HepG2 (cell line): ENCODE data around the gene GPS2. TPM values are rescaled to one million over a fixed set of nuclear protein-coding genes. Genes with fewer than 3 reads are reported as not detected.
A peak's percentile ranks its signal among the peaks of the same experiment; 100 is the strongest.

Experiments
- ARHGAP35 ChIP-seq: sonication (generic); formaldehyde crosslinking; IDR thresholded peaks from 2 replicates; pipeline ENCODE4 v1.9.0; 2022; ENCODE audit warnings: mild to moderate bottlenecking, inconsistent platforms, moderate library complexity, missing genetic modification reagents, borderline replicate concordance
- CCDC6 ChIP-seq: sonication (generic); formaldehyde crosslinking; IDR thresholded peaks from 2 replicates; pipeline ENCODE4 v1.8.1; 2022; ENCODE audit warnings: mild to moderate bottlenecking, missing genetic modification reagents, moderate library complexity
- CEBPG ChIP-seq: IDR thresholded peaks from 2 replicates; pipeline ENCODE4 v1.6.1; 2016
- JARID2 ChIP-seq: sonication (generic); formaldehyde crosslinking; IDR thresholded peaks from 2 replicates; pipeline ENCODE4 v1.8.1; 2023; ENCODE audit warnings: missing genetic modification reagents, inconsistent platforms; ENCODE audit not compliant: insufficient replicate concordance
- RFXANK ChIP-seq: IDR thresholded peaks from 2 replicates; pipeline ENCODE4 v1.6.1; 2016
- SCMH1 ChIP-seq: sonication (generic); formaldehyde crosslinking; IDR thresholded peaks from 2 replicates; pipeline ENCODE4 v1.9.0; 2021; ENCODE audit warnings: missing genetic modification reagents, mild to moderate bottlenecking, borderline replicate concordance
- SYNCRIP ChIP-seq: fragments of 200-400 bp; formaldehyde crosslinking; IDR thresholded peaks from 2 replicates; pipeline ENCODE4 v1.6.1; 2018; ENCODE audit warnings: mild to moderate bottlenecking, low read depth, low read length; ENCODE audit not compliant: insufficient read depth
- TAF15 ChIP-seq: fragments of 200-400 bp; formaldehyde crosslinking; IDR thresholded peaks from one replicate; pipeline ENCODE4 v1.6.1; 2018; ENCODE audit warnings: mild to moderate bottlenecking, low read depth, low read length; ENCODE audit not compliant: poor library complexity, severe bottlenecking
- XRCC5 ChIP-seq: fragments of 200-400 bp; formaldehyde crosslinking; optimal IDR thresholded peaks from 2 replicates; pipeline ENCODE3; 2017; ENCODE audit warnings: mild to moderate bottlenecking, low read length
- YY1 ChIP-seq: IDR thresholded peaks from 2 replicates; pipeline ENCODE4 v1.6.1; 2011; ENCODE audit warnings: low read length, low read depth, moderate library complexity, mild to moderate bottlenecking; ENCODE audit not compliant: insufficient read depth, insufficient replicate concordance
- ZBTB1 ChIP-seq: sonication (generic); formaldehyde crosslinking; IDR thresholded peaks from 2 replicates; pipeline ENCODE4 v1.4.0; 2020; ENCODE audit warnings: missing genetic modification reagents, borderline replicate concordance
- ZFP36 ChIP-seq: fragments of 150-350 bp; IDR thresholded peaks from 2 replicates; pipeline ENCODE4 v1.6.1; 2018; ENCODE audit warnings: borderline replicate concordance, low read length, low read depth; ENCODE audit not compliant: partially characterized antibody
- ZFY ChIP-seq: sonication (generic); formaldehyde crosslinking; IDR thresholded peaks from 2 replicates; pipeline ENCODE4 v1.4.0; 2020; ENCODE audit warnings: missing genetic modification reagents
- ZNF10 ChIP-seq: sonication (generic); formaldehyde crosslinking; IDR thresholded peaks from 2 replicates; pipeline ENCODE4 v1.4.0; 2020; ENCODE audit warnings: mild to moderate bottlenecking, low read depth, missing genetic modification reagents, borderline replicate concordance
- ZNF572 ChIP-seq: sonication (generic); formaldehyde crosslinking; IDR thresholded peaks from 2 replicates; pipeline ENCODE4 v1.5.1; 2020; ENCODE audit warnings: mild to moderate bottlenecking, missing genetic modification reagents
- ZNF720 ChIP-seq: sonication (generic); formaldehyde crosslinking; IDR thresholded peaks from 2 replicates; pipeline ENCODE4 v1.4.0; 2020; ENCODE audit warnings: missing genetic modification reagents
- polyA plus RNA-seq, 8 experiments: library from polyadenylated mRNA; depleted of rRNA in 3 of 8; stranded (reverse) in 7 of 8; unstranded in 1 of 8; fragments of >200 nt; fragmentation: Illumina TruSeq in 4 of 8; extraction: Trizol in 4 of 8; gene quantifications; 2 replicates each; pipeline versions ENCODE4 v1.2.1 to v1.2.3, GENCODE V29; 2011 to 2016; ENCODE audit warnings: low read depth in 4 of 8, missing spikeins in 1 of 8, mixed read lengths in 1 of 8; ENCODE audit not compliant: insufficient read depth in 1 of 8
- total RNA-seq, 5 experiments: library from RNA; depleted of rRNA; stranded (reverse); fragments of >200 nt; fragmentation: Illumina TruSeq; extraction: Trizol; gene quantifications; 2 replicates each; pipeline ENCODE4 v1.2.3, GENCODE V29; 2016; ENCODE audit warnings: low read depth in 1 of 5
- TF ChIP-seq, protein P1 (sequence below): sonication (generic); formaldehyde crosslinking; IDR thresholded peaks from 2 replicates; pipeline ENCODE4 v1.4.0; 2020; ENCODE audit warnings: mild to moderate bottlenecking, missing genetic modification reagents
- TF ChIP-seq, protein P2 (sequence below): sonication (generic); formaldehyde crosslinking; IDR thresholded peaks from 2 replicates; pipeline ENCODE4 v1.8.0; 2022; ENCODE audit warnings: missing genetic modification reagents, mild to moderate bottlenecking, moderate library complexity, borderline replicate concordance
- TF ChIP-seq, protein P3 (sequence below): sonication (generic); formaldehyde crosslinking; conservative IDR thresholded peaks from 2 replicates; pipeline ENCODE4 v1.4.0; 2020; ENCODE audit warnings: missing genetic modification reagents
- TF ChIP-seq, protein P4 (sequence below): IDR thresholded peaks from 2 replicates; pipeline ENCODE4 v1.6.1; 2016; ENCODE audit warnings: control low read depth
- TF ChIP-seq, protein P5 (sequence below): sonication (generic); formaldehyde crosslinking; IDR thresholded peaks from 2 replicates; pipeline ENCODE4 v1.4.0; 2020; ENCODE audit warnings: missing genetic modification reagents, borderline replicate concordance

GPS2 gene
- total and polyA plus RNA-seq, 2 of the 13 experiments (the other 11 are each of a cell fraction or from before 2014, with no cell fraction given): 58.0 to 59.4 TPM

DNA sequence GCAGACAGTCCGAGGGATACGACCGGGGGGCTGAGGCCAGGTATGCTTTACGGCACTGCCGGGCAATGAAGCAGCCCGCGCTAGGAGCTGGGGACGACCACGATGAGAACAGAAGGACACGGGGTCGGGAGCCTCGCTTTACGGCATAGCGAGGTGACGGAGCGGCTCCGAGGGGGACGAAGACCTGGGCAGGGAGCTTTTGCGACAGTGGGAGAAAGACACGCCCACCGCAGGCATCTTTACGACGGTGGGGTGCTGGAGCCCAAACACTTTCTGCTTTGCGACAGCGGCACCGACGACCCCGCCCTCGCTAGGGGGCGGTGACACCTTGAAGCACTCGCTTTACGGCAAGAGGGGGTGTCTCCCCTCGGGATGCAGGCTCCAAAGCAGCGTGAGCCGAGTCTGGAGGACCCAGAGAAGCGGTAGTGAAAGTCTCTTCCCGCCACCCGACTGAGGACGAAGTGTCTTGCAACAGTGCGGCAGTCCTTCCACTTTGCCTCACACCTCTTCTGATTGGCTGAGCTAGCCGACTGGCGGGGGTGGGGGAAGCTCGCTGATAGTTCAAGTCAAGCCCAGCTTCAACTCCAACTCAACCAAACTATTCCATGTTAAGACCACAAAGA lies 14.3 kb upstream of the GPS2 start (continued):
- no peak for TF ChIP-seq ZNF10 (CRISPR knock-in tag)
- TF ChIP-seq, protein P1, sequence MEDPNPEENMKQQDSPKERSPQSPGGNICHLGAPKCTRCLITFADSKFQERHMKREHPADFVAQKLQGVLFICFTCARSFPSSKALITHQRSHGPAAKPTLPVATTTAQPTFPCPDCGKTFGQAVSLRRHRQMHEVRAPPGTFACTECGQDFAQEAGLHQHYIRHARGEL: no peak
- no peak for TF ChIP-seq RFXANK (CRISPR knock-in tag)
- no peak for TF ChIP-seq SCMH1
- TF ChIP-seq, protein P2, sequence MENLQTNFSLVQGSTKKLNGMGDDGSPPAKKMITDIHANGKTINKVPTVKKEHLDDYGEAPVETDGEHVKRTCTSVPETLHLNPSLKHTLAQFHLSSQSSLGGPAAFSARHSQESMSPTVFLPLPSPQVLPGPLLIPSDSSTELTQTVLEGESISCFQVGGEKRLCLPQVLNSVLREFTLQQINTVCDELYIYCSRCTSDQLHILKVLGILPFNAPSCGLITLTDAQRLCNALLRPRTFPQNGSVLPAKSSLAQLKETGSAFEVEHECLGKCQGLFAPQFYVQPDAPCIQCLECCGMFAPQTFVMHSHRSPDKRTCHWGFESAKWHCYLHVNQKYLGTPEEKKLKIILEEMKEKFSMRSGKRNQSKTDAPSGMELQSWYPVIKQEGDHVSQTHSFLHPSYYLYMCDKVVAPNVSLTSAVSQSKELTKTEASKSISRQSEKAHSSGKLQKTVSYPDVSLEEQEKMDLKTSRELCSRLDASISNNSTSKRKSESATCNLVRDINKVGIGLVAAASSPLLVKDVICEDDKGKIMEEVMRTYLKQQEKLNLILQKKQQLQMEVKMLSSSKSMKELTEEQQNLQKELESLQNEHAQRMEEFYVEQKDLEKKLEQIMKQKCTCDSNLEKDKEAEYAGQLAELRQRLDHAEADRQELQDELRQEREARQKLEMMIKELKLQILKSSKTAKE (CRISPR knock-in tag): no peak
- TF ChIP-seq, protein P3, sequence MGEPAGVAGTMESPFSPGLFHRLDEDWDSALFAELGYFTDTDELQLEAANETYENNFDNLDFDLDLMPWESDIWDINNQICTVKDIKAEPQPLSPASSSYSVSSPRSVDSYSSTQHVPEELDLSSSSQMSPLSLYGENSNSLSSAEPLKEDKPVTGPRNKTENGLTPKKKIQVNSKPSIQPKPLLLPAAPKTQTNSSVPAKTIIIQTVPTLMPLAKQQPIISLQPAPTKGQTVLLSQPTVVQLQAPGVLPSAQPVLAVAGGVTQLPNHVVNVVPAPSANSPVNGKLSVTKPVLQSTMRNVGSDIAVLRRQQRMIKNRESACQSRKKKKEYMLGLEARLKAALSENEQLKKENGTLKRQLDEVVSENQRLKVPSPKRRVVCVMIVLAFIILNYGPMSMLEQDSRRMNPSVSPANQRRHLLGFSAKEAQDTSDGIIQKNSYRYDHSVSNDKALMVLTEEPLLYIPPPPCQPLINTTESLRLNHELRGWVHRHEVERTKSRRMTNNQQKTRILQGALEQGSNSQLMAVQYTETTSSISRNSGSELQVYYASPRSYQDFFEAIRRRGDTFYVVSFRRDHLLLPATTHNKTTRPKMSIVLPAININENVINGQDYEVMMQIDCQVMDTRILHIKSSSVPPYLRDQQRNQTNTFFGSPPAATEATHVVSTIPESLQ (CRISPR knock-in tag): no peak
- no peak for TF ChIP-seq TAF15
- no peak for TF ChIP-seq YY1
- TF ChIP-seq ARHGAP35: no peak
- TF ChIP-seq ZNF572: 0 out of 2 replicates have a peak, but pooled peaks have one; percentile 45
- no peak; the same call in 1 of the 2 replicates for TF ChIP-seq ZFY
- no peak for TF ChIP-seq CCDC6 (CRISPR knock-in tag)
- TF ChIP-seq XRCC5: peak; percentile 66
- peak; percentile 51 for TF ChIP-seq CEBPG (CRISPR knock-in tag)
- TF ChIP-seq, protein P4, sequence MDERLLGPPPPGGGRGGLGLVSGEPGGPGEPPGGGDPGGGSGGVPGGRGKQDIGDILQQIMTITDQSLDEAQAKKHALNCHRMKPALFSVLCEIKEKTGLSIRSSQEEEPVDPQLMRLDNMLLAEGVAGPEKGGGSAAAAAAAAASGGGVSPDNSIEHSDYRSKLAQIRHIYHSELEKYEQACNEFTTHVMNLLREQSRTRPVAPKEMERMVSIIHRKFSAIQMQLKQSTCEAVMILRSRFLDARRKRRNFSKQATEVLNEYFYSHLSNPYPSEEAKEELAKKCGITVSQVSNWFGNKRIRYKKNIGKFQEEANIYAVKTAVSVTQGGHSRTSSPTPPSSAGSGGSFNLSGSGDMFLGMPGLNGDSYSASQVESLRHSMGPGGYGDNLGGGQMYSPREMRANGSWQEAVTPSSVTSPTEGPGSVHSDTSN: no peak
- no peak for TF ChIP-seq SYNCRIP
- TF ChIP-seq, protein P5, sequence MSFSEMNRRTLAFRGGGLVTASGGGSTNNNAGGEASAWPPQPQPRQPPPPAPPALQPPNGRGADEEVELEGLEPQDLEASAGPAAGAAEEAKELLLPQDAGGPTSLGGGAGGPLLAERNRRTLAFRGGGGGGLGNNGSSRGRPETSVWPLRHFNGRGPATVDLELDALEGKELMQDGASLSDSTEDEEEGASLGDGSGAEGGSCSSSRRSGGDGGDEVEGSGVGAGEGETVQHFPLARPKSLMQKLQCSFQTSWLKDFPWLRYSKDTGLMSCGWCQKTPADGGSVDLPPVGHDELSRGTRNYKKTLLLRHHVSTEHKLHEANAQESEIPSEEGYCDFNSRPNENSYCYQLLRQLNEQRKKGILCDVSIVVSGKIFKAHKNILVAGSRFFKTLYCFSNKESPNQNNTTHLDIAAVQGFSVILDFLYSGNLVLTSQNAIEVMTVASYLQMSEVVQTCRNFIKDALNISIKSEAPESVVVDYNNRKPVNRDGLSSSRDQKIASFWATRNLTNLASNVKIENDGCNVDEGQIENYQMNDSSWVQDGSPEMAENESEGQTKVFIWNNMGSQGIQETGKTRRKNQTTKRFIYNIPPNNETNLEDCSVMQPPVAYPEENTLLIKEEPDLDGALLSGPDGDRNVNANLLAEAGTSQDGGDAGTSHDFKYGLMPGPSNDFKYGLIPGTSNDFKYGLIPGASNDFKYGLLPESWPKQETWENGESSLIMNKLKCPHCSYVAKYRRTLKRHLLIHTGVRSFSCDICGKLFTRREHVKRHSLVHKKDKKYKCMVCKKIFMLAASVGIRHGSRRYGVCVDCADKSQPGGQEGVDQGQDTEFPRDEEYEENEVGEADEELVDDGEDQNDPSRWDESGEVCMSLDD (CRISPR knock-in tag): peak; percentile 51; the same call in 1 of the 2 replicates
- TF ChIP-seq ZBTB1 (CRISPR knock-in tag): no peak
- TF ChIP-seq ZFP36: no peak
- TF ChIP-seq ZNF720 (CRISPR knock-in tag): no peak
- TF ChIP-seq JARID2 (CRISPR knock-in tag): no peak
